Fibroblast of skin of left quadriceps (primary cell): ENCODE data around the gene ODC1.

ENCODE experiments used
- DNase-seq, 2 experiments: peaks; one replicate each; pipeline ENCODE4 v3.0.0-alpha.2; 2013; ENCODE audit warnings: low read depth in 2 of 2

The ODC1 gene

GRCh38 chr2:10415048-10415447 lies 33.1 kb downstream of the ODC1 start:
- DNase-seq: no peak

DNA sequence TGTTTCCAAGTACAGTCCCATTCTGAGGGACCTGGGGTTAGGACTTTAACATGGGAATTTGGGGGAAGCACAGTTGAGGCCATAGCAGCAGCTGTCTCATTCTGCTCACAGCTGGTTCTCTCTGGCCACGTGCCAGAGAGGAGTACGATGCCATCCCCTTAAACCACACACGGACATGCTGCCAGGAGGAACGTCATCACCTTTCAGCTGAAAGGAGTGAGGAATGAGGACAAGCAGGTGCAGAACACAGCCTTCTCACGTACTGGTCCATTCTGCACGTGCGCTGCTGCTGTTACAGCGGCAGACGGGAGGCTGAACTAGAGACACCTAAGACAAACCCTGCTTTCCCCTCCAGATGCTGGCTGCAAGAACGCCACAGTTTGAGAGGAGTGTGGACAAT lies 33.5 kb downstream of the ODC1 start:
- DNase-seq: no peak

DNA sequence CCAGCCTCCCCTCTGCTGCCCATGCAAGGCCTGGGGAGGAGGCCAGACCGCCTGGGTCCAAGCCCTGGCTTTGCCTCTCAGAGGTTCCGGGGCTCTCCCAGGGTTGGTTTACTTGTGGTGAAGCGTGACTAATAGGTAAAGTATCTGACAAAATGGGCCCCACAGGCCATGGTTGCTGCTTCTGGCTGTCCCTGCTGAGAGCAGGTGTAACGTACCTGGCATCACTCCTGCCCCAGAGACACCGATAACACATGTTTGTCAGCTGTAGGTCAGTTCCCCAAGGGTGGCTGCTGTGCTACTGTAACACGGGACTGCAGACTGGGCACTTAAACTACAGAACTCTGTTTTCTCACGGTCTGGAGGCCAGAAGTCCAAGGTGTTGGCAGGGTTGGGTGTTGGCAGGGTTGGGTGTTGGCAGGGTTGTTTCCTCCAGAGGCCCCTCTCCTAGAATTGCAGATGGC lies 34.1 kb downstream of the ODC1 start:
- no peak for DNase-seq

DNA sequence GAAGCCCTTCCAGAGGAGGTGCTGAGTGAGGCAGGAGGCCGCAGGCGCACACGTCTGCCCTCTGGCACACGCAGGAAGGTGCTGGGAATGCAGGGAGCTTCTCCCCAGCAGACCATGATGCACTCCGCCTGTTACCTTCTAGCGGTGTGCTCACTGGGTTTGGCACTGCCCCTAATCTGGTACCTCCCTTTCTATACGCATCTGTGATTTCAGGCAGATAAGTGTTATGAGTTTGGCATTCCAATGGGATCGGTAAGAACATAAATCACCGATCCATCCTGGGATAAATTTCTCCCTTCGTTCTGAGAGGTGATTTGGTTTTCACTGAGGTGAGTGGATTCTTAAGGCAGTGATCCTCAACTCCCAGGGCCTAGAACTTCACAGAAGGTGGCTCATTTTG lies 34.6 kb downstream of the ODC1 start:
- DNase-seq: no peak

- no peak for DNase-seq
Observed at GRCh38 chr2:10412380-10412779, 35.7 kb downstream of the ODC1 start.

DNA sequence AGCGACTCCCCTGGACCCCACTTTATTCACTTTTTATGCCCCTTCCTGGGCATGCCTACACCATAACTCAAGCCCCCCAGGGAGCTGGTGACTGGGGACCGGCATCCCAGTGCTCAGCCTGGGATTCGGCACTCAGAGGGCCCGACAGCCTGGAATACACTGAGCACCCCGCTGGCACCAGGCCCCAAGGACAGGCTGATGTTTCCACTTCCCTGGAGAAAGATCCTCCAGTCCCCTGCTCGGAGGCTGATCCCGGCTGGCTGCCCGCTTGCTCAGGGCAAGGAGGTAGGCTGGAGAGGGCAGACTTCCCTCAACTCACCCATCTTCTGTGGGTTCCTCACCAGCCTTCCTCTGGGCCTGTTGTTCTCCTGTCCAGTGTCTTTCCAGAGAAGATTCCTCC lies 36.6 kb downstream of the ODC1 start:
- DNase-seq: no peak

DNA sequence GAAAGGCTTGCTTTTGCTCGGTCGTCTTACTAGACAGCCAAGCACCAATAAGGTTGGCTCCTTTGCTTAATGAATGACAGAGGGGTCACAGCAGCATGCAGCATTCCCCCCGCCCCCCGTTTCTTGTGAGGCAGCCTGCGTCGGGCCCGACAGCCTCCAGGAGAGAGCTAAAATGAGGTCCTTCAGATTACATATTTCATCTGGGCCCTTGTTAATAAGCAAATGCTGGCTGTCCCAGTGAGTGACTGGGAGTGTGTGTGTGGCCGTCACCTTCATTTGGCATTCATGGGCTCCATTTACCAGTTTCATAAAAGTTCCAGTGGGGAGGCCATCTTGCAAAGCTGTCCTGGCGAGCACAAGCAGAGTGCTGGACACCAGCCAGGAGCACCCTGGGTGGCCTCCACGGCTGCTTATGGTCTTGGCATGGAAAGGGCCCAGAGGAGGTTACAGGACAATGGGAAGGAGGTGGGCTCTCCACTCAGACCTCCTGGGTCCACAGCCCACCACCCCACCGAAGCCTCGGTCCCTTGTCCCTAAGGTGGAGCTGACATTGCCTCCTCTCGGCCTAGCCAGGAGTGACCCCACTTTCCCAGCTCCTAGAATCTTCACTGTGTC lies 37.2 kb downstream of the ODC1 start:
- DNase-seq: no peak

DNA sequence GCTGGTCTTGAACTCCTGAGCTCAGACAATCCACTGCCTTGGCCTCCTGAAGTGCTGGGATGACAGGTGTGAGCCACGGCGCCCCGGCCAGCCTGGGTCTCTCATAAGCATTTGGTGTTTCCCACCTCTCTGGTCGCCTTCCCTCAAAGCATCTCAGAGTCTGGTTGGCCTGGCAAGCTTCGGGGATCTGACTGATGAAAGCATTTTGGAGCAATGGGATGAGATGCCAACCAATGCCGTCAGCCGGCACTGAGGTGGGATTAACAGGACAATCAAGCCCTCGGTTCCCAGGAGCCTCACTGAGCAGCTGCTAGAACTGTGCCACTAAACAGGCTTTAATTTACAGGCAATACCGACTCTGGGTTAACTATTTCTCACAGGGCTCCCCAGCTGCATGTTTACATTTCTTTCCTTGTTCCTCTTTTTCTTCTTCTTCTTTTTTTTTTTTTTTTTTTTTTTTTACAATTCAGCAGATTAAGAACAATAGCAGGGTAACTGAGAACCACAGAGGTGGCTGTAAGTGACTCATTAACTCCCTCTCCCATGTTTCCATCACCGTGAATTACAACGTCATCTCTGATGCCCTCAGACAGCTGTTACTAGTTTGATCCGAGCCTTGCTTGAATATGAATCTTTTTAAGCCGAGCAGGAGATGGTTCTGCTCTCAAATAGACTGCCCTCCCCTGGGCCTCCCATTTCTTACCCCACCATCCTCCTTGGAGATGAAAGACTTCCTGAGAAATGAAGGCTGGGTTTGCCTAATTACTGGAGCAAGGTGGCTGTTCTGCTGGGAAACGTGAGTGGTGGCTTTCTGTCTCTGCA lies 37.9 kb downstream of the ODC1 start:
- no peak for DNase-seq

GRCh38 chr2:10408649-10409579 lies 39.2 kb downstream of the ODC1 start:
- DNase-seq: no peak

DNA sequence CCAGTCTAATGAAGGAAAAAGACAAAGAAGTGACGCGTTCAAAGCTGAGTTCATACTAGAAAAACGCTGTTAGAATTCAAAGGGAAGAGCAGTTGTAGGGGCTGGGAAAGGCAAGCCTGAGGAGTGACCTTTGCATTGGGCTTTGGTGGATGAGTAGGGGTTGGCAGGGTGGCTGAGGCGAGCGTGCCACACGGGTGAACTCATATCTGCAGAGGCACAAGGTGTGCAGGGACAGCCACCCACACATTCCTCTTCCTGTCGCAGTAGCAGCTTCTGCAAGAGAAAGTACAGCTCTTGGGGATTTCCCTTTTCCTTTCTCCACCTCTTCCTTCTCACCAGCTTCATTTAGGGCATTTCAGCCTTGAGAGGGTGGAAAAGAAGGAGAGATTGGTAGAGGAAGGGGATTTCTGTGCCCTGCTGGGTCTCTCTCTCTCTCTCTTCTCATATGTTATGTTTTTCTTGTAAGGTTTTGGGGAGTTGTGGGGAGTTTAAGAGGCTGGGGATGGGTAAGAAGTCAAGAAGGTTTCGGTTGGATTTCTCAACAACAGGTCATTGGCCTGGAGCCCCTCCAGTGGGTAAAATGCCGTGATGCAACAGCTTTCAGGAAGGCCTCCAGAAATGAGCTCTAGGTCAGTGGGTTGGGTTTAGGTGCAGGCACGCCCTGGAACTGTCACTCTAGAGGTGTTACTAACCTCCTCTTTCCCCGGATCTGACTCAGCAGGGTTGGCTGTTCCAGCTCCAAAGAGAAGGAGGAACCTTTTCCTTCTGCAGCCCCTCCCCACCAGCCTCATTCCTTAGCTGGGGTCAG lies 40.1 kb downstream of the ODC1 start:
- no peak for DNase-seq

GRCh38 chr2:10407432-10407831 lies 40.7 kb downstream of the ODC1 start:
- no peak for DNase-seq

- no peak for DNase-seq
Observed at GRCh38 chr2:10406491-10407188, 41.5 kb downstream of the ODC1 start.

- DNase-seq: no peak
Observed at GRCh38 chr2:10406016-10406415, 42.1 kb downstream of the ODC1 start.

GRCh38 chr2:10405448-10405847 lies 42.7 kb downstream of the ODC1 start:
- DNase-seq: peak; percentile 35 to 42

GRCh38 chr2:10404324-10405143 lies 43.6 kb downstream of the ODC1 start:
- DNase-seq: no peak

DNA sequence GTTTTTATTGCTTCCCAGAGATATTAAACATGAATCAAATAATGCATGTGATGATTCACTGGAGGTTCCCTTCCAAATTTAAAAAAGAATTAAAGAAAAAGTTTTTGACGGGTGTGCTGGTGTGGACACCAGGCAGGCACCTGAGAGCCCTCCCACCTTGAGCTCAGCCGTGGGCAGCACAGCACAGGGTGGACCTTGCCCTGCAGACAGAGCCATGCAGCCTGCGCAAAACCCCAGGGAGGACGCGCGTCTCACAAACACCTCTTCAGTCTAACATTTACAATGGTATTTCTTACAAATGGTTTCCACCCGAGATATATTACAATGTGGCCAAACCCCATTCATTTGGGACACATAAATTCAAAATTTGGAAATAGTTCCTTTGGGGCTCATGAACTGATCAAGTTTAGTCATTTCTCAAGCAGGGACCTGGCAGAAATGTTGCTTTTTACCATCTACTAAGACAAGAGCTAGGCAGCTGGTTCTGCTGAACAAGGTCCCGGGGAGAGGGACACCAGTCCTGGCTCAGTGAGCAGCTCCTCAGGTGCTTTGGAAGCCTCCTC lies 45.4 kb downstream of the ODC1 start:
- no peak for DNase-seq

GRCh38 chr2:10402062-10402585 lies 46.0 kb downstream of the ODC1 start:
- no peak for DNase-seq

GRCh38 chr2:10400978-10401951 lies 46.9 kb downstream of the ODC1 start:
- DNase-seq: no peak
